Calu3 (cell line): ENCODE measurements around the gene RBP3. TPM values are rescaled to one million over a fixed set of nuclear protein-coding genes. Genes with fewer than 3 reads are reported as not detected.

Experiments
- BruUV-seq: library from RNA; stranded (reverse); fragments of 400-500 nt; replicated peaks from 2 replicates; lab custom pipeline; 2021; lab: Mats Ljungman, UMichigan
- CTCF ChIA-PET: fragments of 300-600 bp; sonication (Branson Sonifier 250); formaldehyde crosslinking; loops from one replicate; lab custom pipeline; 2022; ENCODE audit warnings: antibody characterized with exemption; lab: Charles Lee
- DNase-seq: peaks from one replicate; pipeline ENCODE4 v3.0.0; 2022
- H3K27ac Mint-ChIP-seq: one replicate; pipeline ENCODE4 v1.8.0; 2022; ENCODE audit warnings: mixed read lengths; ENCODE audit not compliant: unreplicated experiment
- H3K27me3 Mint-ChIP-seq: one replicate; pipeline ENCODE4 v1.8.0; 2022; ENCODE audit warnings: mixed read lengths; ENCODE audit not compliant: unreplicated experiment
- H3K36me3 Mint-ChIP-seq: one replicate; pipeline ENCODE4 v1.8.0; 2022; ENCODE audit warnings: mild to moderate bottlenecking, moderate library complexity, mixed read lengths; ENCODE audit not compliant: insufficient read depth, unreplicated experiment
- H3K4me1 Mint-ChIP-seq: one replicate; pipeline ENCODE4 v1.8.0; 2022; ENCODE audit warnings: mild to moderate bottlenecking, low read depth, mixed read lengths; ENCODE audit not compliant: unreplicated experiment
- H3K4me3 Mint-ChIP-seq: one replicate; pipeline ENCODE4 v1.8.0; 2022; ENCODE audit warnings: mild to moderate bottlenecking, low read depth, moderate library complexity, mixed read lengths; ENCODE audit not compliant: unreplicated experiment
- H3K9me3 Mint-ChIP-seq: one replicate; pipeline ENCODE4 v1.8.0; 2022; ENCODE audit warnings: low read depth, mixed read lengths; ENCODE audit not compliant: unreplicated experiment
- CTCF ChIP-seq: fragments of 200-600 bp; IDR thresholded peaks from one replicate; pipeline ENCODE4 v1.8.0; 2022; ENCODE audit warnings: antibody characterized with exemption; ENCODE audit not compliant: unreplicated experiment
- intact Hi-C: fragments of 100-400 bp; cut with micrococcal nuclease; formaldehyde crosslinking; loops from one replicate; pipeline ENCODE4 v1.10.0; 2022; ENCODE audit not compliant: unreplicated experiment
- total RNA-seq: library from RNA; stranded (reverse); gene quantifications from 2 replicates; pipeline ENCODE4 v1.2.3, GENCODE V29; 2022

Gene RBP3
- total RNA-seq, 1 experiment from 2014 or later, result not detected

- CTCF ChIA-PET, result interaction anchor here (0.6 to 3.1 kb wide), 4 partner anchors 10 to 430 kb away, joined by 3 to 81 read pairs (median 16); no protein-coding TSS in a partner anchor
- Mint-ChIP-seq H3K9me3 (no peaks in the 10 kb centered on the region), H3K4me1 (no peaks in the 10 kb centered on the region), H3K36me3 (no peaks in the 10 kb centered on the region), H3K4me3 (no peak overlapping the region), H3K27me3 (peaks cover 47% of the 10 kb centered on the region), H3K27ac (no peak overlapping the region)
- intact Hi-C loops, result loop anchor here (1.0 kb wide), 2 partner anchors 265 to 288 kb away; no protein-coding TSS in a partner anchor
- no peak for TF ChIP-seq CTCF
- DNase-seq, result no peak
- BruUV-seq, result no TSS peak
These were observed 35.5 kb upstream of the RBP3 start for GRCh38 chr10:47312663-47312995.

- CTCF ChIA-PET, result no interaction called here
- no peak for DNase-seq
- Mint-ChIP-seq H3K36me3 (no peaks in the 10 kb centered on the region), H3K9me3 (no peaks in the 10 kb centered on the region), H3K4me1 (no peaks in the 10 kb centered on the region), H3K4me3 (no peak overlapping the region), H3K27me3 (peaks cover 31% of the 10 kb centered on the region), H3K27ac (no peak overlapping the region)
- intact Hi-C loops, result no loop called here
- no peak for TF ChIP-seq CTCF
- no TSS peak for BruUV-seq
These were observed 33.7 kb upstream of the RBP3 start for GRCh38 chr10:47314416-47314970.

- intact Hi-C loops, result no loop called here
- no peak for TF ChIP-seq CTCF
- DNase-seq, result no peak
- Mint-ChIP-seq H3K27ac (no peak overlapping the region), H3K36me3 (no peaks in the 10 kb centered on the region), H3K4me1 (no peaks in the 10 kb centered on the region), H3K4me3 (no peak overlapping the region), H3K27me3 (peaks cover 28% of the 10 kb centered on the region), H3K9me3 (no peaks in the 10 kb centered on the region)
- CTCF ChIA-PET, result no interaction called here
- BruUV-seq, result no TSS peak
These were observed 32.7 kb upstream of the RBP3 start for GRCh38 chr10:47315421-47315820.

GRCh38 chr10:47316131-47316530, 32.0 kb upstream of the RBP3 start:
- CTCF ChIA-PET, result no interaction called here

More at GRCh38 chr10:47316131-47316530, 32.0 kb upstream of the RBP3 start:
- Mint-ChIP-seq H3K36me3 (no peaks in the 10 kb centered on the region), H3K4me1 (no peaks in the 10 kb centered on the region), H3K27me3 (peaks cover 35% of the 10 kb centered on the region), H3K9me3 (no peaks in the 10 kb centered on the region), H3K27ac (no peak overlapping the region), H3K4me3 (no peak overlapping the region)
- TF ChIP-seq CTCF, result no peak
- DNase-seq, result no peak
- BruUV-seq, result no TSS peak
- intact Hi-C loops, result no loop called here
